Tibial nerve (tissue), 4 donors: Measurements from ENCODE around the gene GAREM2. TPM values are rescaled to one million over a fixed set of nuclear protein-coding genes. Genes with fewer than 3 reads are reported as not detected.

Experiments
- DNase-seq, 2 donors: peaks; one replicate each; pipeline ENCODE4 v3.0.0-alpha.2; 2019; ENCODE audit warnings: low spot score in 2 of 2
- H3K27ac ChIP-seq, 4 donors: fragments of 200-600 bp; sonication (generic) in 3 of 4; one replicate each; pipeline ENCODE4 v1.5.1; 2017 to 2019; ENCODE audit warnings: mild to moderate bottlenecking in 1 of 4
- H3K27me3 ChIP-seq, 2 donors: fragments of 200-600 bp; sonication (generic) in 1 of 2; one replicate each; pipeline versions ENCODE4 v1.5.1 to v1.6.0; 2017 to 2019
- H3K36me3 ChIP-seq, 3 donors: fragments of 200-600 bp; sonication (generic); one replicate each; pipeline ENCODE4 v1.5.1; 2018 to 2019
- H3K4me1 ChIP-seq, 4 donors: fragments of 200-600 bp; sonication (generic) in 3 of 4; one replicate each; pipeline ENCODE4 v1.5.1; 2017 to 2019
- H3K4me3 ChIP-seq, 4 donors: fragments of 200-600 bp; sonication (generic) in 3 of 4; one replicate each; pipeline ENCODE4 v1.5.1; 2017 to 2019; ENCODE audit warnings: mild to moderate bottlenecking in 1 of 4, moderate library complexity in 1 of 4
- H3K9me3 ChIP-seq, 4 donors: fragments of 200-600 bp; sonication (generic) in 3 of 4; one replicate each; pipeline ENCODE4 v1.5.1; 2017 to 2019
- EP300 ChIP-seq, 2 donors: sonication (generic); formaldehyde crosslinking; IDR thresholded peaks; one replicate each; pipeline ENCODE4 v1.6.1; 2017; ENCODE audit warnings: antibody characterized with exemption in 2 of 2, mild to moderate bottlenecking in 1 of 2
- POLR2A ChIP-seq, 2 donors: fragments of 450-650 bp; IDR thresholded peaks; one replicate each; pipeline ENCODE4 v1.6.1; 2017; ENCODE audit warnings: antibody characterized with exemption in 2 of 2, mild to moderate bottlenecking in 2 of 2, moderate library complexity in 2 of 2
- WGBS, 2 donors: methylation state at CpG; one replicate each; pipeline ENCODE4 v1.1.5; 2018; 5-methylcytosine and 5-hydroxymethylcytosine counted together
- total RNA-seq, 4 donors: library from RNA; depleted of rRNA; stranded (reverse); fragments of >200 nt; gene quantifications; one replicate each; pipeline ENCODE4 v1.1.0, GENCODE V29; 2016
- TF ChIP-seq, protein P1 (sequence below), 5 experiments: fragments of 200-600 bp in 3 of 5; fragments of 450-650 bp in 2 of 5; sonication (generic) in 3 of 5; IDR thresholded peaks; one replicate each; pipeline ENCODE4 v1.5.1; 2016 to 2019; ENCODE audit warnings: antibody characterized with exemption in 5 of 5, mild to moderate bottlenecking in 3 of 5, moderate library complexity in 2 of 5

GAREM2 gene
- 1 to 10 TPM; 1.5 to 4.7 (median 3.2) TPM for total RNA-seq

DNA sequence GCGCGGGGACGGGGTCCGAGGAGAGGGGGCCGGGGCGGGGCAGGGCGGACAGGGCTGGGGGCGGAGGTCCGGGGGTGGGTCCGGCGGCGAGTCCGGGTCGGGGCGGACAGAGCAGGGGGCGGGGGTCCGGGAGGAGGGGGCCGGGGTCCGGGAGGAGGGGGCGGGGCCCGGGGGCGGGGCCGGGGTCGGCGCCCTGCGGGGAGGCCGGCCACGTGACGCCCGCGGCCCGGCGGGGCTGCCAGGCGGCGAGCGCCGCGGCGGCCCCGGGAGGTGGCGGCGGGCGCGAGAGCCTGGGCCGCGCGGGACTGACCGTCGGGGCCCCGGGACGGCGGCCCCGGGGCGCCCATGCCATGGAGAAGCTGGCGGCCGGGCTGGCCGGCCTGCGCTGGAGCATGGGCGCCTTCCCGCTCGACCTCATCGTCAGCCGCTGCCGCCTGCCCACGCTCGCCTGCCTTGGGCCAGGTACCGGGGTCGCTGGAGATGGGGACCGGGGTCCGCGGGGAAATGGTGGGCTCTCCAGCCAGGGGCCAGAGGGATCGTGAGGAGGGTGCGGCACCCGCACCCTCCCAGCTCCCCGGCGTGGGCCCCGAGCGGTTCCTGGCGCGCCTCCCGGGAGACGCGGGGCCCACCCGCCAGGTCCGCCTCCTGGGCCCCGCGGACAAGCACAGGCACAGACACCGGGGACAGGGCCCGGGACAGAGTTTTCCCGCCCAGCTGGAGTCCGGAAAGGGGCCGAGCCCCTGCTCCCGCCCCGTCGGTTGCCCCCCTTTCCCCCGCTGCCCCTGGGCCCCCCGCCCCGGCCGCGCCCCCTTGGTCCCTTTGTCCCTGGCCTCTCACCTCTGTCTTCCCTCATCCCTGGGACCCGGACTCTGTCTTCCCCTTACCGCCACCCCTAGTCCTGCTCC, at the start of gene GAREM2:
Gene GAREM2, plus strand, starts transcription at position 218 of the 905 bp plus-strand sequence. Its CDS starts 133 bp downstream, at position 351.
- H3K27ac ChIP-seq = no peak within 1 kb of the TSS
- 2% methylated on average over 13 to 39 of the region's 102 CpGs for WGBS, 2 donors
- peaks cover 0 to 22% (median 10%) of the 10 kb centered on the region in 4 donors for H3K4me1 ChIP-seq
- H3K4me3 ChIP-seq = peak within 1 kb of the TSS in 3 of 4 donors; percentile 20 to 49 (median 41)
- no peaks in the 10 kb centered on the region for H3K36me3 ChIP-seq
- no peak for DNase-seq
- no peaks in the 10 kb centered on the region for H3K9me3 ChIP-seq
- peaks cover 0 to 48% of the 10 kb centered on the region in 2 donors for H3K27me3 ChIP-seq
- TF ChIP-seq EP300 (IDR thresholded peaks at IDR 0.05) (no peak), POLR2A (IDR thresholded peaks at IDR 0.05) (no peak)
- TF ChIP-seq, protein P1, sequence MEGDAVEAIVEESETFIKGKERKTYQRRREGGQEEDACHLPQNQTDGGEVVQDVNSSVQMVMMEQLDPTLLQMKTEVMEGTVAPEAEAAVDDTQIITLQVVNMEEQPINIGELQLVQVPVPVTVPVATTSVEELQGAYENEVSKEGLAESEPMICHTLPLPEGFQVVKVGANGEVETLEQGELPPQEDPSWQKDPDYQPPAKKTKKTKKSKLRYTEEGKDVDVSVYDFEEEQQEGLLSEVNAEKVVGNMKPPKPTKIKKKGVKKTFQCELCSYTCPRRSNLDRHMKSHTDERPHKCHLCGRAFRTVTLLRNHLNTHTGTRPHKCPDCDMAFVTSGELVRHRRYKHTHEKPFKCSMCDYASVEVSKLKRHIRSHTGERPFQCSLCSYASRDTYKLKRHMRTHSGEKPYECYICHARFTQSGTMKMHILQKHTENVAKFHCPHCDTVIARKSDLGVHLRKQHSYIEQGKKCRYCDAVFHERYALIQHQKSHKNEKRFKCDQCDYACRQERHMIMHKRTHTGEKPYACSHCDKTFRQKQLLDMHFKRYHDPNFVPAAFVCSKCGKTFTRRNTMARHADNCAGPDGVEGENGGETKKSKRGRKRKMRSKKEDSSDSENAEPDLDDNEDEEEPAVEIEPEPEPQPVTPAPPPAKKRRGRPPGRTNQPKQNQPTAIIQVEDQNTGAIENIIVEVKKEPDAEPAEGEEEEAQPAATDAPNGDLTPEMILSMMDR (IDR thresholded peaks at IDR 0.05) = no peak

DNA sequence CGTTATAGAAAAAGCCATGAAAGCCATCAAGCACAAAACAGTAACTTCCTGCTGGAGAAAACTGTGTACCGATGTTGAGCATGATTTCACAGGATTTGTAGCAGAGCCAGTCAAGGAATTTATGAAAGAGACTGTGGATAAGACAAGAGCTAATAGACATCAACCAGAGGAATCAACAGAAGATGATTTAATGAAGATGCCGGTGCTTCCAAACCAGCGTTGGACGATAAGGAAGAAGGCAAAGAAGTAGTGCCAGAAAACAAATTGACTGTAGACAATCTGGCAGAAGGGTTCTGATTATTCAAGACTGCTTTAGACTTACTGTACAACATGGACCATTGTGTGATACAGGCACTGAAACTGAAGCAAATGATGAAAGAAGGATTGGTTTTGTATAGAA, 49.5 kb upstream of the GAREM2 start:
- H3K27ac ChIP-seq = no peak overlapping the region
- no peak for DNase-seq
- peaks cover 0 to 9% (median 0%) of the 10 kb centered on the region in 3 donors for H3K36me3 ChIP-seq
- H3K4me1 ChIP-seq = peaks cover 0 to 20% (median 0%) of the 10 kb centered on the region in 4 donors
- no peaks in the 10 kb centered on the region for H3K27me3 ChIP-seq
- no peak for TF ChIP-seq EP300 (IDR thresholded peaks at IDR 0.05)
- TF ChIP-seq, protein P1 (IDR thresholded peaks at IDR 0.05) = no peak
- no peak for TF ChIP-seq POLR2A (IDR thresholded peaks at IDR 0.05)
- 71 to 72% methylated on average over 5 of the region's 5 CpGs for WGBS, 2 donors
- no peaks in the 10 kb centered on the region for H3K9me3 ChIP-seq
- no peak overlapping the region for H3K4me3 ChIP-seq

DNA sequence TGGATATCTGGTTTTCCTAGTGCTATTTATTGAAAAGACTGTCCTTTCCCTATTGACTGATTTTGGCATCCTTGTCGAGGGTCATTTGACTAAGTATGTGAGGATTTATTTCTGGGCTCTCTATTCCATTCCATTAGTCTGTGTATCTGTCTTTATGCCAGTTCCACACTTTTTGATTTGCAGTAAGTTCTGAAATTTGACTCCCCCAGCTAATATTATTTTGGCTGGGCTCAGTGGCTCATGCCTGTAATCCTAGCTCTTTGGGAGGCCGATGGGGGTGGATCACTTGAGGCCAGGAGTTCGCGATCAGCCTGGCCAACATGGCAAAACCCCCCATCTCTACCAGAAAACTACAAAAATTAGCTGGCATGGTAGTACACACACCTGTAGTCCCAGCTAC, 46.8 kb upstream of the GAREM2 start:
- TF ChIP-seq, protein P1 (IDR thresholded peaks at IDR 0.05) = no peak
- TF ChIP-seq POLR2A (IDR thresholded peaks at IDR 0.05) = no peak
- TF ChIP-seq EP300 (IDR thresholded peaks at IDR 0.05) = no peak
- WGBS, 2 donors = 59 to 60% methylated on average over 4 of the region's 4 CpGs
- H3K9me3 ChIP-seq = no peaks in the 10 kb centered on the region

DNA sequence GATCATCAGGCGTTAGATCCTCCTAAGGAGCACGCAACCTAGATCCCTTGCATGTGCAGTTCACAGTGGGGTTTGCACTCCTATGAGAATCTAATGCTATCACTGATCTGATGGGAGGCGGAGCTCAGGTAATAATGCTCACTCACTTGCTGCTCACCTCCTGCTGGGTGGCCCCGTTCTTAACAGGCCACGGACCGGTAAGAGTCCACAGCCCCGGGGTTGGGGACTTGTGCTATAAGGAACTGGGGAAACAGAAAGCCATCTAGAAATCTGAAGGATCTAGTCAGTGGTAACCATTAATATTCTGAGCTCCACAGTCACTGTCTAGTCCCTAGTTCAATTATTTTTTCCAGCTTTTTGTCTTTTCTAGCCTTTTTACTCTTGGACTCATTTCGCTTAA, 44.7 kb upstream of the GAREM2 start:
- no peak for TF ChIP-seq EP300 (IDR thresholded peaks at IDR 0.05)
- TF ChIP-seq POLR2A (IDR thresholded peaks at IDR 0.05) = no peak
- peaks cover 0 to 17% (median 0%) of the 10 kb centered on the region in 4 donors for H3K4me1 ChIP-seq
- H3K9me3 ChIP-seq = no peaks in the 10 kb centered on the region
- peaks cover 0 to 31% (median 0%) of the 10 kb centered on the region in 3 donors for H3K36me3 ChIP-seq
- H3K27ac ChIP-seq = no peak overlapping the region
- no peak overlapping the region for H3K4me3 ChIP-seq
- WGBS, 2 donors = 87% methylated on average over 8 of the region's 8 CpGs
- H3K27me3 ChIP-seq = no peaks in the 10 kb centered on the region
- no peak for DNase-seq

More for the DNA sequence above, 46.8 kb upstream of the GAREM2 start:
- Histone ChIP-seq H3K4me3 (no peak overlapping the region), H3K27me3 (no peaks in the 10 kb centered on the region), H3K4me1 (peaks cover 0 to 20% (median 0%) of the 10 kb centered on the region in 4 donors), H3K27ac (no peak overlapping the region), H3K36me3 (peaks cover 0 to 21% (median 0%) of the 10 kb centered on the region in 3 donors)
- no peak for DNase-seq

DNA sequence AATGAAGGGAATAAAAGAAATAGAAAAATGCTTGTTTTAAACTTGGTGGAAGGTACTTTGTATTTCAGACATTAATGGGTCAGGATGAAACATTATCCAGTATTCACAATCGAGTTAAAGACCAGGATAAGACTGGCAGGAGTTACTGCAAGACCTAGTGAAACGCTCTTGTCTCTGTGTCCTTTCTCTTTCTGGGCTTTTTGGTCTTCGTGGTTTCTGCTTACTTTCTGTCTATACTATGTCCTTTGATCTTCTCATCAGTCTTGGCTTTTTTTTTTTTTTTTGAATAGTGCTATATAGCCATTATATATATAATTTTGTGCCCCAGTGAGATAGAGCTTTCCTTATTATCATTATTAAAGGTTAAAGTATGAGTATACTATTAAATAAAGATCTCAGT, 42.1 kb upstream of the GAREM2 start:
- no peak overlapping the region for H3K4me3 ChIP-seq
- H3K9me3 ChIP-seq = no peaks in the 10 kb centered on the region
- 87 to 92% methylated on average over 3 of the region's 3 CpGs for WGBS, 2 donors

DNA sequence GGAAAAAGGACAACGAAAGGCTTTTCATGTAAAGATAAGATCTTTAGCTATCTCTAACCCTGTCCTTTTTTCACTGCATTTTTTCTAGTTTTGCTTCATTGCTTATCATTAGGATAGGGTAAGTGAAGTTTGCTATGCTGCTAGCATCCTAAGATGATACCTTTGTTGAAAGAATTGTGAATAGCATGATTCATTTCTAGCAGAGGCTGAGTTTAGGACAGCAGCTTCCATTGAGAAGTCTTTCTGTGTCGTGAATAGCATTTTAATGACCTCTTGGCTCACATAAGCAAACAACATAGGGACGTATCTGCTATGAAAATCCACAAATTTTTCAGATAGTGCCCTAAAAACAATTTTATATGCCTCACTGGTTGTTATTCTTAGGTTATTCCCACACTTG, 36.4 kb upstream of the GAREM2 start:
- TF ChIP-seq POLR2A (IDR thresholded peaks at IDR 0.05) (no peak), EP300 (IDR thresholded peaks at IDR 0.05) (no peak)
- TF ChIP-seq, protein P1 (IDR thresholded peaks at IDR 0.05) = no peak
- Histone ChIP-seq H3K9me3 (no peaks in the 10 kb centered on the region), H3K4me3 (no peak overlapping the region), H3K4me1 (peaks cover 0 to 11% (median 0%) of the 10 kb centered on the region in 4 donors), H3K27ac (no peak overlapping the region), H3K36me3 (peaks cover 0 to 44% (median 0%) of the 10 kb centered on the region in 3 donors), H3K27me3 (no peaks in the 10 kb centered on the region)
- 51% methylated on average over 3 of the region's 3 CpGs for WGBS, 2 donors
- DNase-seq = no peak

More for the DNA sequence above, 42.1 kb upstream of the GAREM2 start:
- Histone ChIP-seq H3K27me3 (no peaks in the 10 kb centered on the region), H3K4me1 (peaks cover 0 to 15% (median 0%) of the 10 kb centered on the region in 4 donors), H3K36me3 (peaks cover 0 to 51% (median 0%) of the 10 kb centered on the region in 3 donors), H3K27ac (no peak overlapping the region)
- DNase-seq = no peak
- no peak for TF ChIP-seq EP300 (IDR thresholded peaks at IDR 0.05)
